ENCODE measurements around the gene ZNF664.

Gene ZNF664

DNA sequence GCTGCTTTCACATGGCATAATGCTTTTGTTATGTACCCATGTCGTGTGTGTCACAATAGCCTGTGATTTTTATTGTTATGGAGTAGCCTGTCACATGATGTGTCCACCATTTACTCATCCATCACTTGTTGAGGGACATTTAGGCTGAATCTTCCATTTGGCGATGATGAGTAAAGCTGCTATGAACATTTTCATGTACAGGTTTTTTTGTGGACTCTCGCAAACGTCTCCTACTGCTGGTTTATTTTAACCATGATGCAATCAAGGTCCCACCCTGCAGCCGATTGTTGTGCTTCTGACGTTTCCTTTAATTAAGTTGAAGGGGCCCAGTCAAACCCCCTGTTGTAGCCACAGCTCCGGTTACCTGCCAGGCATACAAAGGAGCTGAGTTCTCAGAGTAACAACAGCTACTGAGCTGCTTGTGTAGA is 63.2 kb downstream of the ZNF664 start:
- no peak for DNase-seq

DNA sequence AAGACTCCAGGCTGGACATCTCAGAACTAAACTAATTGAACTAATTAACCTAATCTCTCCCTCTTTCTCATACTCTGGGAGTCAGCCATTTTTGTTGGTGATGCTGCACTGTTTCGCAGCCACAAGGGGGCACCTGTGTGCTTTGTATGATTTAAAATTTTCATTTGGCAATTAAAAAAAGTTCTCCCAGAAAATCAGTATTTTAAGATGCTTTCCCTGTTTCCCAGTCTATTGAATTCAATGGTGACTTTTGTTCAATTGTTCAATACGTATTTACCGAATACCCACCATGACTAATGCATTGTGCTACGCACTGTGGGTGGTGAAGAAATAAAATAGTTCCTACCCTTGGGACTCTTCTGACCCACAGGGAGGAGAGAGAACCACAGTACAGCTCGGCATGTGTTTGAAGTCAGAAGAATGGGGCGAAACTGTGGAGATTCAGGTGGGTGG is 63.7 kb downstream of the ZNF664 start:
- DNase-seq: peak; percentile 90

DNA sequence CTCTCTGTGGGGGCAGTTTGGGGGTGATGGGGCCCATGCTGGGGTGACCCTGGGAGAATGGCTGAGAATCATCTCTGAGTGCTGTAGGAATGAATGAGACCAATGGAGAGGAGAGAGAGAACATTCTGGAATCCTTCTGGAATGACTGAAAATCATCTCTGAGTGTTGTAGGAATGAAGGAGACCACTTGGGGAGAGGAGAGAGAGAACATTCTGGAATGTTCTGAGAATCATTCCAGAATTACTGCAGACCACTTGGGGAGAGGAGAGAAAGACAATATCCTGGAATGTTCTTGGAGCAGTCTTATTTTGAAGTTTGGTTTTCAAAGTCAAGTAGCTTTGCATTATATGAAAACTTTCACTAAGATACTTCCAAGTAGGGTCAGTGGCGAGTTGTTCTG is 64.3 kb downstream of the ZNF664 start:
- no peak for DNase-seq

DNA sequence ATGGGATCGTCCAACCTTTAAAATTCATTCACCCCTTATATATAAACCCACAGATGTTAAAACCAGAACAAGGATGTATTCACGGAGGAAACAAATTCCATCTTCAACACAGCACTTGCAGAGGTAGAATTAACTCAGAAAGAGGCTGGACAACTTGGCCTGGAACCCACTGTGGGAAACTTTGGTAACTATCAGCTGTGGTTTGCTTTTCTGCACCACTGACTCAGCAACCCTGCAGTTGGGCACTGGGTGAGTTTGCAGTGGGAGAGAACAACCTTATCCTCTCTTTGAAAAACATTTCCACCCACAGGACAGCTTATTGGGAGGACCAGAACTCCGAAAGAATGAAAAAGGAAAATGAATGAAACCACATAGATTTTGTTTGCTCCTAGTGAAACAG is 66.3 kb downstream of the ZNF664 start:
- DNase-seq: no peak

DNA sequence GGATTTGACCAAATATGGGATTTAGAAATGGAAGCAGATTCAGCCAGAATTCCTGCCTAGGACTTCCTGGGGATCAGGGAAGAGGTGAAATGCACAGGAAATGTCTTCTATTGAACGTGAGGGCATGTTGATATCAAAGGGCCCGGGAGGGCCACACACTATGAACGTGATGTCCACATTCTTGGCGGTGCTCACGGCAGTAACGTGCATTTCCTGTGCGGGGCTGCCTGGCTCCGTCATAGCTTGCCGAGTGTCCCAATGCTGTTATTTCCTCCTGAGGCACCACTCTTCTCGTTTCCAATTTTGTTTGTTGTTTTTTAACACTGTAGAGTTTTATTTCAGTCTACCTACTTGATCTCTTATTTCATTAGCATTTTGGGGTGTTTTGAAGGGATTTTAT is 67.3 kb downstream of the ZNF664 start:
- no peak for DNase-seq

DNA sequence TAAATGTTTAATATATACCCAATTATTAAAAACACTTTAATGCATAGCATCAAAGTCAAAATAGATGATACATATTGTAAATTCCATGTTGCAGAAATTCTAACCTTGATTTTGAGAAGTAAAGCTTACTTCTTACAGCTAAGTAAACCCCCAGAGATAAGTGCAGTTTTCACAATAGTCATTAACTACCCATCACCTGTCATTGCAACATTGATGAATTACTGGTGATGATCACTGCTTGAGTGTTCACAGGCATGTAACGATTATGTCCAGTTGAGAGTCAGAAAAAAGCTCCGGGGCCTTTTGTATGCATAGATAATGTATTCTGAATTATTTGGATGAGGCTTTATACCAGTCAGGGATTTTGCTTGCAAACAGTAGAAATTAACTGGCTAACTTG is 67.7 kb downstream of the ZNF664 start:
- no peak for DNase-seq

DNA sequence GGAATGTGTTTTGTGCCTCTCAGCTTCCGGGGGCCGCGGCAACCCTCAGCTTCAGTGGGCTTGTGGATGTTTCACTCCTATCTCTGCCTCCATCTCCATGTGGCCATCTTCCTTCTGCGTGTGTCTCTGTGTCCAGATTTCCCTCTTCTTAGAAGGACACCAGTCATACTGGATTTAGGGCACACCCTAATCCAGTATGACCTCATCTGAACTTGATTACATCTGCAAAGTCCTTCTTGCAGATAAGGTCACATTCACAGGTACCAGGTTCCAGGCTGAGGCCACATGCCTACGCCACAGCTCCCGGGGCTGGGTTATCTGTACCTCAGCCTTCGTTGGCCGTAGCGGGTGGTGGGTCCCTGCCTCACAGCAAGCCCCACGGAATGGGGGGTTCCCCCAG is 68.9 kb downstream of the ZNF664 start:
- DNase-seq: no peak

DNA sequence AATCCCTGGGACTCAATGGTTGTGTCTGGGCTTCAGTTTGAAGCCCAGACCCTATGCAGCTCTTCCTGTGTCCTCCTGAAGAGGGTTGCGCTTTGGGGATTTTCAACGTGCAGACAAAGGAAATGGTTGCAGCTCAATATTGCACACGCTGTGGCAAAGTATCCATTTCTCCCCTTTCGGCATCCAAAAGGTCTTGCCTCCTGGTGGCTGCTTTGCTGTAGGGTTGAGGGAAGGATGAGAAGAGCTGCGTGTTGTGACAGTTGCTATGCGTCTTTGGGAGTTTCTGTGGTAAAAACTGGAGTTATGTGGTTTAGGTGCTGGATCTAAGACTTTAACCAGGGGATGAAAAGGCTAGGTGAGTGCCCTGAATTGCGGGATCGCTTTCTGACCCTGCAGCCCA is 71.0 kb downstream of the ZNF664 start:
- no peak for DNase-seq

DNA sequence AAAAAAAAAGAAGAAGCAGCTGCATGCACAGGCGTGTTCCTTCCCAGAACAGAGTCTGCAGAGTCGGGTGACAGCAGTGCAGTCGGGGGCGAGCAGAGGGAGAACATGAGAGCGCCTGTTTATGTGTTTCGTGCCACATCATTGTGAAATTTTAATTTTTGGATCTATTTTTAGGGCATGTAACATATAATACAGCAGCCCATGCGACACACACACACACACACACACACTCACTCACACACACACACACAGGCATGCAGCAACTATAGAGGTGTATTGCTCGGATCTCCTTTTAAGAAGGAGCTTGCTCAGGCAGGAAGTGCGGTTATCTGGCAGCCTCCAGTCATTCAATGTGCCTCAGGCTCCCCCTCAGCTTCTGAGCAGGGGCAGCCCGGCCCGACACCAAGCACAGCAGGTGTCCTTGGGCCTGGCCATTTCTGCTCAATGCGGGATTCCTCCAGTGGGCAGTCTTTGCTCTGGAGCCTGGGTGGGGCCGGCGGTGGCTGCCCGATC is 71.8 kb downstream of the ZNF664 start:
- DNase-seq: no peak

DNA sequence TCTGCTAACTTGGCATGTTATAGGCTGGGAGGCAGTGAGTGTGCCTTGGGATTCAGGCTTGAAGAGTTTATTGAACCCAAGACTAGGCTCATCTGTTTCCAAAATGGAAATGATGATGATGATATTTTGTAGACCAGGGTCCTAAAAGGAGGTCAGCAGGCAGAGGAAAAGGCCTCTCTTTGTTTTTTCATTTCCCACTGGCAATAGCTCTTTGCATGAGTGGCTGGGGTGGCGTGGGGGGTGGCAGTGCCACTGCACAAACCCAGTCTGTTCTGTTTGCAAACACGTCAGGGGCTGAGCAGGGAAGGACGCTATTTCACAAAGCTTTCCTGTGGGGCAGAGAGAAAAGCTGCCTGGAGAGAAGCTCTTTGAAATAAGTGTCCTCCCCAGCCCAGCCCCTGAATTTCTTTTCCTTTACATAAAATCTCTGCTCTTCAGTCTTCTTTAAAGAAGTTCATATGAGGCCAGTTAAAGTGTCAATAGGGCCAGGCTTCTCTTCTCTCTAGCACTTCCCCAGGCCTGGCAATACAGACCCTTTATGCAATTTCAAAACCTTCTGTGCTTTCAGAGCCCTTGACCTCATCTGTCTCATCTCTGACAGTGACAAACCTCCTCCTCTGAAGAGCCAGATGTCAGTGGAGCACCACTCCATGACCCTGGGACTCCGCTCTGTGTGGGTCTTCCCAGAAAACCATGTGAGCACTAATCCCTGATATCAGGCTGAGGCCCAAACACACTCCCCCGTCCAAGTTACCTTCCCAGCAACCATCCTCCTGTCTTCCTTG is 72.8 kb downstream of the ZNF664 start:
- no peak for DNase-seq

DNA sequence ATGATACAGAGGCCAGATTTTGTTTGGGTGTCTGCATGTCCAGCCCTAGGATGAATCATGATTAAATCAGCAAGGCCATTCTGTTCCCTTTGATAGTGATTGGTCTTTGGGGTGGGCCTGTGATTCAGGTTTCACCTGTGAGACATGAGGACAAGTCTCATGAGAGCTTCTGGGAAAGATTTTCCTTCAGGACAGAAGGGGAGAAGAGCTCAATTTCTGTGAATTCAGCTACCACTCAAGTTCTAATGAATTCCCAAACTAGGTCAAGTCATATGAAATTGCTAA is 73.4 kb downstream of the ZNF664 start:
- DNase-seq: no peak

DNA sequence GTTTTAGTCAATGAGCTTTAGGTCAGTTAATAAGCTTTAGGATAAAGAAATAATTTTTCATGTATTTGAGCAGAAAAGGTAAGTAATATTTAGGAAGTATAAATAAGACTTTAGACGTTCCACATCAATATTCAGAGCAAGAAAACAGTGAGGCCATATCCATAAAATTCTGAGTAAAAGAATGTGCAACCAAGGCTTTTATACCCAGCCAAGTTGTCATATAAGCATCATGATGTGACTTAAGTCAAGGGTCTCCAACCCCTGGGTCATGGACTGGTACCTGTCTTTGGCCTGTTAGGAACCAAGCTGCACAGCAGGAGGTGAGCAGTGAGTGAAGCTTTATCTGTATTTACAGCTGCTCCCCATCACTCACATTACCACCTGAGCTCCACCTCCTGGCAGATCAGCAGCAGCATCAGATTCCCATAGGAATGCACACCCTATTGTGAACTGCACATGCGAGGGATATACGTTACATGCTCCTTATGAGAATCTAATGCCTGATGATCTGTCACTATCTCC is 74.1 kb downstream of the ZNF664 start:
- no peak for DNase-seq

DNA sequence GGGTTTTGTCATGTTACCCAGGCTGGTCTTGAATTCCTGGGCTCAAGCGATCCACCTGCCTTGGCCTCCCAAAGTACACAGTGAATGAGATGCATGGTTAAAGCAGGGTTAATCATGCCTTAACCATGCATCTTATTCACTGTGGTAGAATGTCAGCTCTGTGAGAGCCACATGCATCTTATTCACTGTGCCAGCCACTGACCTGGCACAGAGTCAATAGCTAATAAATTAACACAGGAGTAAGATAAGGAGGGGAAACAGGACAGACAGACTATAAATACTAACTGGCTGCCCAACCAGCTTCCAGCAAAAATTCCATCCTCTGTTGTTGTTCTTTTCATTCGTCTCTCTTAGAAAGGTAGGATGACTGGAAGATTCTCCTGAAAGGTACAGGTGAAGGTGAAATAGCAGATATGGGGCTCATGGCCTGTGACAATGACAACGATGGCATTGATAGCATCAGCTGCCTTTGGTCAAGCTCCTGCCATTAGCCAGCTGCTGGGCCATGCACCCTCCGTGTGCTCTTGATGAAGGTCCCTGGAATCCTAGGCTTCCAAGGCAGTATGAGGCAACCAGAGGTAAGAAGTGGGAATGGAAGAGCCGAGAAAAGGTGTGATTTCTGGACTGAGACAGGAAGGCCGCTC is 76.6 kb downstream of the ZNF664 start:
- no peak for DNase-seq

DNA sequence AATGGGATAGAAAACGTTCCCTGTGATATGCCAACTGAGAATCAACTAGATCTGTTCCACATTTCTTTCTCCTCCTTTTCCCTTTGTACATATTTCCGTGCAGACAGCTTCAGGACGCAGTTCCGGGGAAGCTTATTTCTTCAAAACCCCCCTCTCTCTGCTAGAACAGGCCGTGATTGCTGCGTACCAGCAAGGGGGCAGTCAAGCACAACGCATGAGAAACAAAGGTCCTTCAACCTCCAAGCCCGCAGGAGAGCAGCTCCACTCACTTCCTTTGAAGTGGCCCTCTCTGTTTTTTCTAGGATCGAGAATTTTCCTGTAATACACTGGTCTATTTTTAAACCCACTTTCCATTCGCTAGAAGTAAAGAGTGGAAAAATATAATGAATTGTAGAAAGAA is 80.8 kb downstream of the ZNF664 start:
- peak; percentile 90 for DNase-seq

DNA sequence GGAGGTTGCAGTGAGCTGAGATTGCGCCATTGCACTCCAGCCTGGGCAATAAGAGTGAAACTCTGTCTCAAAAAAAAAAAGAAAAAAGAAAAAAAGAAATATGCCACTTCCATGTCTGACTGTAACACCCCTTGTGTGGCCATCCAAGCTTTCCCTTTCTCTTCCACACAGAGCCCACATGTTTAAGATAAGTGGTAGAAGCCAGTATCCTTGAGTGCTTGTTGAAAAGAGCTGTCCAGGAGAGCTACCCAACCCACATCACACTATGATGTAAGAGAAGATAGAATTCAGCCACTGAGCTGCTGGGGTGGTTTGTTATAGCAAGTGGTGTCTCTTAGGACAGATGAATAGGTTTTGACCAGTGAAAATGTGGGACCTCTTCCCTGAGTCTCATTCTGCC is 82.1 kb downstream of the ZNF664 start:
- no peak for DNase-seq

DNA sequence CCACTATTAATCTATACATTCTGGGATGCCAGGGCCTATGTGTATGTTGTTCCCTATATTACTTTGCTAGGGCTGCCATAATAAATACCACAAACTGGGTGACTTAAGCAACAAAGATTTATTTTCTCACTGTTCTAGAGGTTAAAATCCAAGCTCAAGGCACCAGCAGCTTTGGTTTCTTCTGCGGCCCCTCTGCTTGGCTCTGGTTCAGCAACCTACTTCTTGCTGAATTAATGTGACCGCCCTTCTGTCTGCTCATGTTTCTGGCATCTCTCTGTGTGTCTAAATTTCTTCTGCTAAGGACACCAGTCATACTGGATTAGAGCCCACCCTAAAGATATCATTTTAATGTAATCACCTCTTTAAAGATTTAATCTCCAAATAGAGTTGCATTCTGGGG is 84.7 kb downstream of the ZNF664 start:
- no peak for DNase-seq

DNA sequence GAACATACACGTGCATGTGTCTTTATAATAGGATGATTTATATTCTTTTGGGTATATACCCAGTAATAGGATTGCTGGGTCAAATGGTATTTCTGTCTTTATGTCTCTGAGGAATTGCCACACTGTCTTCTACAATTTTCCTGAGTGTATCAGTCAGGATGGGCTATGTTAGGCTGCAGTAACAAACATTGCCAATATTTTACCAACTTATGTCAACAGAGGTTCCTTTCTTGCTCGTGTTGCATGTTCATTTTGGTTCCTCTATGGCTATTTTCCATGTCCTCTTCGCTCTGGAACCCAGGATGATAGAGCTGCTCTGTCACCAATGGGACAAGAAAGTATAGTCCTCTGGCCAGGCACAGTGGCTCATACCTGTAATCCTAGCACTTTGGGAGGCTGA is 86.7 kb downstream of the ZNF664 start:
- no peak for DNase-seq

Measured in eye (tissue), 1 donor.